HG03520 (cell line): ENCODE data around the gene SULT2B1.

Source experiments
- ATAC-seq: cut with Tn5 transposase; IDR thresholded peaks from one replicate; pipeline ENCODE4 v1.9.1; 2021; ENCODE audit warnings: mild to moderate bottlenecking, moderate library complexity; ENCODE audit not compliant: unreplicated experiment

Gene SULT2B1

GRCh38 chr19:48646722-48647216, 94.8 kb downstream of the SULT2B1 start:
- ATAC-seq: no peak

DNA sequence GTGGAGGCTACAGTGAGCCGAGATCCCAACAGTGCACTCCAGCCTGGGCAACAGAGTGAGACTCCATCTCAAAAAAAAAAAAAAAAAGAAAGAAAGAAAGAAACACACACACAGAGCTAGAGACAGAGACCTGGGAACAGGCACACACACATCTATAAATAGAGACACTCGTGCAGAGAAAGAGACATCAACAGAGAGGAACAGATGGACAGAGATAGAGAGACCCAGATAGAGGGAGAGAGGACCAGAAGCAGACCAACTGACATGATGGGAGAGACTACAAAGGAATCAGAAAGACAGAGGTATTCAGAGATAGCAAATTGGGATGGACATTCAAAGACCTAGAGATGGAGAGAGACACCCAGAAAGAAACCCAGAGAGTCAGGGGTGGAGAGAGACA, 96.2 kb downstream of the SULT2B1 start:
- no peak for ATAC-seq
